Peyer's patch (tissue), 4 donors: ENCODE measurements around the gene GLRA1.

Experiments
- CTCF ChIP-seq, 6 experiments: fragments of 450-650 bp in 4 of 6; fragments of 200-600 bp in 2 of 6; sonication (generic) in 1 of 6; IDR thresholded peaks; one replicate each; pipeline ENCODE4 v1.5.1; 2017 to 2019; ENCODE audit warnings: antibody characterized with exemption in 6 of 6, mild to moderate bottlenecking in 3 of 6, moderate library complexity in 1 of 6
- POLR2A ChIP-seq, 2 donors: fragments of 450-650 bp; IDR thresholded peaks; one replicate each; pipeline ENCODE4 v1.5.1; 2017; ENCODE audit warnings: antibody characterized with exemption in 2 of 2, mild to moderate bottlenecking in 2 of 2, moderate library complexity in 2 of 2

DNA sequence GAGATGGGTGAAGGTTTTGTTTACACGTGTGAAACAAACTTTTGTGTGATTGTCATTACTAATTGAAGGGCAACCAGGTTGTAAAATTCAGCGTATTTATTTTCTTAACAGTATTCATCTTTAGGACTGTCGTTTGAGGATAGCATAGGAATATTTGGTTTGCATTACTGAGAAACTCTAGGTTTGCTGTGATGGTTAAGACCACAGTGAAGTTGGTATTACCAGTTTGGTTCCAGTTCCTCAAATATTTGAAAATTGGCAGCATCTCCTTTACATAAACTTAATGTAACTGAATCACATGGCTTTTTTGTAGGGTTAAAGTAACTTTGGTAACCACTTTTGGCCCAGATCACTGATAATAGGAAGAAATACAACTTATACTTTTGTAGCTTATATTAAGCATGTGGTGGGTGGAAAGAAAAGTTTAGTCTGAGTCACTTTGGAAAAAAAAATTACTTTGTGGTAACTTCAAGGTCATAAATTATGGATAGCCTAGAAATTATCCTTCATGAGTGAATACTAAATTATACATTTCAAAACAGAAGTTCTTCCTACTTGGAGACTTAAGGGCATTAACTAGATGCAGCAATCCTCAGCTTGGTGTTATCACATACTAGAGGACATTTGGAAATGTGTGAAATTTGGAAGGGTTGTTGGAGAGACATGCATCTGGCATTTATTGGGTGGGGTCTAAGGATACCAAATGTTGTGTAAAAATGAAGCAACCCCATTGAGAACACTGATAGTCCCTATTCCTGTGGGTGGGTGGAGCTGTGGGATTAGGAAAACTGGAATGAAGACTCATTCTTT is 119.0 kb downstream of the GLRA1 start:
- TF ChIP-seq POLR2A (IDR thresholded peaks at IDR 0.05) (no peak), CTCF (IDR thresholded peaks at IDR 0.05) (no peak)
